Erythroblast (primary cell): ENCODE results near the gene NCAM2.

ENCODE experiments used
- GATA1 ChIP-seq: IDR thresholded peaks from 2 replicates; pipeline ENCODE4 v1.6.1; 2011; ENCODE audit warnings: low read depth, mild to moderate bottlenecking, control low read depth, low read length, moderate library complexity
- POLR2A ChIP-seq: IDR thresholded peaks from 2 replicates; pipeline ENCODE4 v1.6.1; 2011; ENCODE audit warnings: mild to moderate bottlenecking, low read length

DNA sequence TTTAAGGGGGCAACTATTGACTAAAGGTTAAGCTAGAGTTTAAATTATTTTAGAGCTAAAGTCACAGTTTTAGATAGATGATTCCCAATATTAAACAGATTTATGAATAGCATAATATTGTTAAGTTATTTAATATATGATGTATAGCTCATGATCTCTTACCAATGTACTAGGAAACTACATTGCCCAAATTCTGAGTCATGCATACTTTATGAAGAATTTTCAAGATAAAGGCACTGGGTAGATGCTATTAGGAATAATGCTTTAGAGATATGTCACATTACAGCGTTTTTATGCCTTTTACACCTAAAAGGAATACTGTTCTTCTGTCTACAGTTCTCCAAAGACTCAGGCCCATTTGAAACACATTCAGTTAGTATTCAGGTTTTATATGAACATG, 215.1 kb downstream of the NCAM2 start:
- TF ChIP-seq POLR2A (no peak), GATA1 (no peak)
